ENCODE data around the gene GJB1. TPM values are rescaled to one million over a fixed set of nuclear protein-coding genes. Genes with fewer than 3 reads are reported as not detected.
A peak's percentile ranks its signal among the peaks of the same experiment; 100 is the strongest.

Gene GJB1
- total and polyA plus RNA-seq, 9 of the 15 experiments (the other 6 are each of a cell fraction or from before 2014, with no cell fraction given) = 0.11 TPM; not detected in 8

DNA sequence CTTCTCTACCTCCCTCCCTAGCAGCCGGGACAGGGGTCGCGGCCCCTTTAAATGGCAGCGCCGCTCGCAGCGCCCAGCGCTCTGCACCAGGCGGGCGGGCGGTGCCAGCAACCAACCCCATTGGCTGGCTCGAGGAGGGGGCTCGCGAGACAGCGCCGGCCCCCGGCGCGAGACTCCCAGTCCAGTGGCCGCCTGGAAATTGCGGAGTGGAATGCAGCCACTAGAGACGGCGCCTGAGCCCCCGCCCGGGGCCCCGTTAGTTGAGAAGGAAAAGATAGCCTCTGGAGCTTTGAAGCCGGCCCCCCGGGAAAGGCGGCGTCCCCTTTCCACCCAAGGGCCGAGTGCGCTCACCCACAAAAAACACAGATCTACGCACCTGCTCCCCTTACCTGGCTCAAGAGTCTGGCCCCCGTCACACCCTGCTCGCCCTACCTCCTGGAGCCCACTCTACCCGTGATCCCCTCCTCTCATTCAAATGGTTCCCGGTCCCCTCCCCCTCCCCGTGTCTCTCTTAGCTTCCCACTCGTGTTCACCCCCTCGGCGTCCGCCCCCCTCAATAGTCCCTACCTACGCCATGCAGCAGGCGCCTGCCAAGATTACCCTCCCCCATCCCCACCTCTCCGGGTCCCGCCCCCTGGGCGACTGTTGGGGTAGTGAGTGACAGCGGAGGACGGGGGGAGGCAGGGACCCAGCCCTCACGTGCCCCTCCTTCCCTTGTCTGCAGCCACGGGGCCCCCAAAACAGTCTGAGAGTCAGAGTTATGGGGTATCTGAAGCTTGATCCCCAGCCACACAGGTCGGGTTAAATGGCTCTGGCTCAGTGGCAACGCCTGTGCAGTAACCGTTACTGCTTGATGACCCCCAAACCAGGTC lies 31.3 kb downstream of the GJB1 start, which contains the start of gene ZMYM3 (continued):
- peak; percentile 69 for TF ChIP-seq PBX2 (CRISPR knock-in tag; IDR thresholded peaks at IDR 0.05; ENCODE audit: low read depth)
- TF ChIP-seq PBX2 (tag; conservative IDR thresholded peaks at IDR 0.05; ENCODE audit: low read depth) = peak; percentile 80
- TF ChIP-seq RNF2 (IDR thresholded peaks at IDR 0.05) = 0 out of 2 replicates have a peak, but pooled peaks have one; percentile 20
- TF ChIP-seq GATA2 (CRISPR knock-in tag; IDR thresholded peaks at IDR 0.05) = no peak
- 0 out of 2 replicates have a peak, but pooled peaks have one; percentile 23 for TF ChIP-seq GATAD2A (IDR thresholded peaks at IDR 0.05)
- TF ChIP-seq HMGN3 (IDR thresholded peaks at IDR 0.05; ENCODE audit: borderline replicate concordance, extremely low read depth, insufficient read length, low read depth, low read length) = peak; percentile 52
- peak; percentile 12; the same call in 1 of the 2 replicates for TF ChIP-seq RAD51 (IDR thresholded peaks at IDR 0.05; ENCODE audit: borderline replicate concordance, low read depth)
- peak; percentile 49; the same call in 1 of the 2 replicates for TF ChIP-seq GATAD2B (IDR thresholded peaks at IDR 0.05; ENCODE audit: borderline replicate concordance)
- TF ChIP-seq BHLHE40 (IDR thresholded peaks at IDR 0.05; ENCODE audit: low read length) = peak; percentile 86
- peak; percentile 22 for TF ChIP-seq TAF1 (IDR thresholded peaks at IDR 0.05; ENCODE audit: control insufficient read depth, extremely low read depth, insufficient read depth, low read length, severe bottlenecking)
- peak; percentile 30; the same call in 1 of the 2 replicates for TF ChIP-seq TFAP4 (CRISPR knock-in tag; IDR thresholded peaks at IDR 0.05; ENCODE audit: borderline replicate concordance)
- TF ChIP-seq PRDM10 (IDR thresholded peaks at IDR 0.05; ENCODE audit: partially characterized antibody) = peak; percentile 24
- TF ChIP-seq ZFP91 (CRISPR knock-in tag; IDR thresholded peaks at IDR 0.05) = peak; percentile 98
- TF ChIP-seq, protein P1, sequence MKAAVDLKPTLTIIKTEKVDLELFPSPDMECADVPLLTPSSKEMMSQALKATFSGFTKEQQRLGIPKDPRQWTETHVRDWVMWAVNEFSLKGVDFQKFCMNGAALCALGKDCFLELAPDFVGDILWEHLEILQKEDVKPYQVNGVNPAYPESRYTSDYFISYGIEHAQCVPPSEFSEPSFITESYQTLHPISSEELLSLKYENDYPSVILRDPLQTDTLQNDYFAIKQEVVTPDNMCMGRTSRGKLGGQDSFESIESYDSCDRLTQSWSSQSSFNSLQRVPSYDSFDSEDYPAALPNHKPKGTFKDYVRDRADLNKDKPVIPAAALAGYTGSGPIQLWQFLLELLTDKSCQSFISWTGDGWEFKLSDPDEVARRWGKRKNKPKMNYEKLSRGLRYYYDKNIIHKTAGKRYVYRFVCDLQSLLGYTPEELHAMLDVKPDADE (conservative IDR thresholded peaks at IDR 0.05; ENCODE audit: control insufficient read depth, low read depth, low read length) = 0 out of 2 replicates have a peak, but pooled peaks have one; percentile 55
- no peak for TF ChIP-seq PPARD (CRISPR knock-in tag; IDR thresholded peaks at IDR 0.05)
- TF ChIP-seq BRD4 (IDR thresholded peaks at IDR 0.05) = peak; percentile 66; the same call in 1 of the 2 replicates

Measured in K562 (cell line).